Measurements from ENCODE around the gene PPP3CA.
A peak's percentile ranks its signal among the peaks of the same experiment; 100 is the strongest.
"Not testable (repeated sequence)": the region's sequence is repeated elsewhere in the genome, so short reads cannot be mapped to it uniquely, and the experiment has no call there.

The PPP3CA gene

DNA sequence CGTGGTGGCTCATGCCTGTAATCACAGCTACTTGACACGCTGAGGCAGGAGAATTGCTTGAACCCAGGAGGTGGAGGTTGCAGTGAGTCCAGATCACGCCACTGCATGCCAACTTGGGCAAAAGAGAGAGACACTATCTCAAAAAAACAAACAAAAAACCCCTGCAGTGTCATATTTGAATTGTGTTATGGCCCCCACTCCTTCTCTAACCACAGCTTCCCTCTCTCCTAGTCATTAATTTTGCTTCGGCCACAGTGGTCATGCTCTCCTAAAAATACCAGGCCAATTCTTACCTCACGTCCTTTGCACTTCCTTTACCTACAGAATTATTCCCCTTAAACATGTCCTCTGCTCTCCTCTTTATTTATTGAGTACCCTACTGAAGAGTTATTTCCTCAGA, 206.1 kb downstream of the PPP3CA start:
- no peak for DNase-seq (ENCODE audit: low spot score)

DNA sequence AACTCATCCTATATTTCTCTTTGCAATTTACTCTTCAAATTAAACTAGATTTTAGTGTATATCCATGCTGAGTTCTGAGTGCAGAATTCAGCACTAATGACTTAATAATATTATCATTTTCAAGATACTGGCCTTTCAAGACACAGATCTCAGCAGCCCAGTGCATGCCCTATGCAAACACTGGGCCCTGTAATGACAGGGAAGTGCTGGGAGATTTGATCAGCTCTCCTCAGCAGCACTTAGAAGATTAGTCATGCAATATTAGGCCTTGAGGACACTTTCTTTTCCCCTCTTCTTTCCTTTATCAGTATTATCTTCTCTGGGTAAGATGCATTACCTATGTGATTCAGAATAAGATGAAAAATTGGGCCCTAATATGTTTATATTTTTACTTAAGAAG, 207.1 kb downstream of the PPP3CA start:
- no peak for DNase-seq (ENCODE audit: low spot score)

- DNase-seq (ENCODE audit: low spot score) = no peak
Measured at GRCh38 chr4:101136373-101137370, 210.7 kb downstream of the PPP3CA start.

DNA sequence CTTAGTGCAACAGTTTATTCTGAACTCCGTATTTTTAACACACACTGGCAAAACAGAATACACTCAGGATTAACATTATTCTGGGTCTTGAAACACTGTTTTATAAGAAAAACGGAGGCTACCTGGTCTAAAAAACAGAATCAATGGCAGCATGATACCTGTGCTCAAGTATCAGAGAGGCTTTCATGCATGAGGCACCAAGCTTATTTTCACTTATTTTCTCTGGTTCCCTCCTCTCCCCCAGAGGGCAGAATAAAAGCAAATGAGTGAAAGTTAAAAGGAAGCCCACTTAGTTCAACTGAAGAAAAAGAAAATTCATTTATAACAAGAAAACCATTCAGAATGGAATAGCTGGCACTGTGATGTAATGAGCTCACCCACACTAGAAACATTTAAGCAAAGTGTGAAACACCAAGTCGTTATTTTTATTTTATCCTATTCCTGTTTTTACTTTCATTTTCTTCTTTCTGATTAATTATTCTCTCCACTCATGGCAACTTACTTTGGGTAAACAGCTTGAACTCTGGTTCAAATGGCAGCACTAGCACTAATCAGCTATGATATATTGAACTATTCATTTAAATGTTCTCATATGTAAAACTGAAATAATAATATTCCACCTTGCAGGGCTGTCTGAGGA, 211.8 kb downstream of the PPP3CA start:
- no peak for DNase-seq (ENCODE audit: low spot score)

GRCh38 chr4:101131058-101131457, 216.3 kb downstream of the PPP3CA start:
- not testable (repeated sequence) for DNase-seq (ENCODE audit: low spot score)

DNA sequence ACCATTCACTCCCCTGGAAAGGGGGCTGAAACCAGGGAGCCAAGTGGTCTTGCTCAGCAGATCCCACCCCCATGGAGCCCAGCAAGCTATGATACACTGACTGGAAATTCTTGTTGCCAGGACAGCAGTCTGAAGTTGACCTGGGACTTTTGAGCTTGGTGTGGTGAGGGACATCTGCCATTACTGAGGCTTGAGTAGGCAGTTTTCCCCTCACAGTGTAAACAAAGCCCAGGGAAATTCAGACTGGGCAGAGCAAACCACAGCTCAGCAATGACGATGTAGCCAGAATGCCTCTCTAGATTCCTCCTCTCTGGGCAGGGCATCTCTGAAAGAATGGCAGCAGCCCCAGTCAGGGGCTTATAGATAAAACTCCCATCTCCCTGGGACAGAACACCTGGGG, 218.4 kb downstream of the PPP3CA start:
- not testable (repeated sequence) for DNase-seq (ENCODE audit: low spot score)

- DNase-seq (ENCODE audit: low spot score) = no peak
Measured at GRCh38 chr4:101128473-101128872, 218.9 kb downstream of the PPP3CA start.

DNA sequence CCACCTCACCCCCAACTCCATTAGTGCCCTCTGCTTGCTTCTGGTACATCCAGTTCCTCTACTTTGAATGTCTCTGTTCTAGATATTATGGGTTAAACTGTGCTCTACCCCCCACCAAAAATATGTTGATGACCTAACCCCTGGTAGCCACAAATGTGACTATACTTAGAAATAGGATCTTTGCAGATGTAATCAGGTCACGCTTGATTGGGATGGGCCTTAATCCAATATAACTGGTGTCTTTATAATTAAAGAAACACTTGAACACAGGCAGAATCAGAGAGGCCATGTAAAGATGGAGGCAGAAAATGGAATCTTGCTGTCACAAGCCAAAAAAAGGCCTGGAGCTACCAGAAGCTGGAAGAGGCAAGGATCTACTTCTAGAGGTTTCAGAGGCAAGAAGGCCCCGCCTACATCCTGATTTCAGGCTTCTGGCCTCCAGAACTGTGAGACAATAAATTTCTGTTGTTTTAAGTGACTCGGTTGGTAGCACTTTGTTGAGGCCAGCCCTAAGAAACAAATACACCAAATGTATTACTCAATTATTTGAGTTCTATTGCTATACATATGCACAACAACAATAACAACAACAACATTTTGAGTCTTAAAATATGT, 220.0 kb downstream of the PPP3CA start:
- DNase-seq (ENCODE audit: low spot score) = no peak

GRCh38 chr4:101126059-101126458, 221.3 kb downstream of the PPP3CA start:
- no peak for DNase-seq (ENCODE audit: low spot score)

- DNase-seq (ENCODE audit: low spot score) = no peak
Measured at GRCh38 chr4:101125045-101125942, 222.0 kb downstream of the PPP3CA start.

DNA sequence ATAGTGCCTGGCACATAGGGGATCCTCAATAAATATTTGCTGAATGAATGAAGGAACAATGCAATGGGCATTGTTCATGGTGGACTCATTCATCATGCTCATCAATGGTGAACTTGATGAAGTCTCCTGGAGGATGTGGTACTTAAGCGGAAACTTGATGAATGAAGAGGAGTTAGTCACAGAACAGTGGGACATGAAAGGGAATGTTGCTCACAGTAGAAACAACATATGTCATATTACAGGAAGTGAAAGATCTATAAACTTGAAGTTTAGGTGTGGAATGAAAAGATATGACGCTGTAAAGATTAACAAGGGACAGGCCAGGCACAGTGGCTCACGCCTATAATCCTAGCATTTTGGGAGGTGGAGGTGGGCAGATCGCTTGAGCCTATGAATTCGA, 224.1 kb downstream of the PPP3CA start:
- no peak for DNase-seq (ENCODE audit: low spot score)

GRCh38 chr4:101122019-101122418, 225.3 kb downstream of the PPP3CA start:
- no peak for DNase-seq (ENCODE audit: low spot score)

- no peak for DNase-seq (ENCODE audit: low spot score)
Measured at GRCh38 chr4:101119141-101119540, 228.2 kb downstream of the PPP3CA start.

- no peak for DNase-seq (ENCODE audit: low spot score)
Measured at GRCh38 chr4:101118617-101119016, 228.7 kb downstream of the PPP3CA start.

DNA sequence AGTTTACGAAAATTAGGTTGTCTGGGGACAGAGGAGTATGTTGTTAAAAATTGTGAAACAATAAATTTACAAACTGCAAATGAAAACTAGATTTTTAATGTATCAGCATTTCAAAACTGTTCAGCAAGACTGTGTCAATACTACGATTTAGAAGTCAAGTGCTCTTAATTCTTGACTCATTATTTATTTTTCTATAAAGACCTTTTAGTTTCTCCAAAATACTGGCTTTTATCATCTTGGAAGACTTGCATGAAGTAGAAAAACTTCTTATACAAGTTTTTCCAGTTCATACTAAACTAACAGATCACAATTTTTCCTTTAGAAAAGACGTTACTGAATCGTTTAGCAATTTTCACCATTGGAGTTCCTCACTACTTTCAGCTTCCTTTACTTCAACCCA, 231.4 kb downstream of the PPP3CA start:
- DNase-seq (ENCODE audit: low spot score) = no peak

DNA sequence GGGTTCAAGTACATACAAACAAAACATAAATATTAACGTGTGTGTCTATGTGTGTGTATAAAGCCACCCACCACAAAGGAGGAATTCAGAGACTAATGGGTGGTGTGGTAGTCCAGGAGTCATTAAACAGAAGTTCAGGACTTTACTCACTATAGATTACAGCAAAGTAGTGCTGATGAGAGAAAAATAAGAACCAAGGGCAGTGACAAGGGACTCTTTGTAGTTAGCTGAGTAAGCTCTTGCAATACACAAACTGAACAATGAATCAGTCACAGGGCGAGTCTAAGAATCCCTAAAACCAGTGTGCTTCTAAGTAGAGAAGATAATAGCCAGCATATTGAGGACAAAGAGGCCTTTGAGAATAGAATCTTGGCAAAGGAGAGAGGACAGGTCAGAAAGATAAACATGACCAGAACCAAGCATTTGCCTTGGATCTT, 232.4 kb downstream of the PPP3CA start:
- DNase-seq (ENCODE audit: low spot score) = no peak

DNA sequence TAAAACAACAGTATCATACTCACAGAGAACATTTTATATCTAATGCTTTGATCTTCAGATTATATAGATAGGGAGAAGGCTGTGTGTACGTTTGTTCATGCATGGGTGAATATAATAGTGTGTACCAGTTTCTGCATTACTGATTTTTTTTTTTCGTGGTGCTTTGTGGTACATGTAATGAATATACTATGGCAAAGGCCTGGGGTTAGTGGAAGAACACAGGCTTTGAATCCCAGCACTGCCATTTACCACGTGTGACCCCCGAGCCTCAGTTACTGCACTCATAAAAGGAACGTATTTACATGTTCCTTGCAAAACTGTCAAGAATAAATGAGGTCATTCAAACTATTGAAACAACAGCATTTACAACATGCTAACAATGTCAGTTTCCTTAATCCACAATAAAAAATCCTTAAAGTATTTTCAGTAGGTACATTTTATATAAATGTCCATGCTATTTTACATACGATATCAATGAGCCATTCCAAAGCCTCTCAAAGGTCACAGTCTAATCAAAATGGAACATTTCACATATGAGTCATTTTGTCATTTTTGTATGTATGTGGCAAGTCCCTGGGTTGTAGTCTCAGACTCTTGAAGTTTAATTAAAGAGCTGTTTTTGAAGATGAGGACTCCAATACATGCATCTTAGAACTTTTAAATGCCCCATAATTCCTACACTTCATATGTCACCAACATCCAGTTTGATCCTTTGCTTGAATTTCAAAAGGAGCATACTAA, 242.8 kb downstream of the PPP3CA start:
- no peak for DNase-seq (ENCODE audit: low spot score)

- peak; percentile 63 for DNase-seq (ENCODE audit: low spot score)
Measured at GRCh38 chr4:101103381-101104142, 243.8 kb downstream of the PPP3CA start.

DNA sequence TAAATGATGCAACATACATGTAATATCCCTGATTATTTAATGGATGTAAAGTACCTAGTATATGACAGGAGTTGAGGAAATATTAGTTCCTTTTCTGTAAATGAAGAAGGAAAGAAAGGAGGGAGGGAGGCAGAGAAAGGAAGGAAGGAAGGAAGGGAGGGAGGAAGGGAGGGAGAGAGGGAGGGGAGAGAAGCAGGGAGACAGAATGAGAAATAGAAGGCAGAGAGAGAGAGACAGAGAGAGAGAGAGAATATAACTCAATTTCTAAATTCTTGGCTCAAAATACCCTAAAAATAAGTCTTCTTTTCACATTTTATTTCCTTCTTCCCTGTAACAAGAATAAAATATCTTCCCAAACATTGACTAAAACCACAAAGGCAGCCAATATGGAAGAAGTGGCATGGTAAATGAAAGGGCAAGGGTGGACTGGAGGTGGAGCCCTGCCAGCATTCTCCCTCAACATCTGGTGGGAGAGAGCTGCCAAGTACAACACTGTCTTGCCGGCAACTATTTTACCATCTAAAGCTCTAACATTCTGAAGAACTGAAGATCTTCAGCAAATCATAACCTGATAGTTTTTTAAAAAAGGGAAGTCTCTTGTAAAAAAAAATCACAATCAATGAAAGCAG, 245.1 kb downstream of the PPP3CA start:
- no peak for DNase-seq (ENCODE audit: low spot score)

GRCh38 chr4:101101072-101101471, 246.3 kb downstream of the PPP3CA start:
- DNase-seq (ENCODE audit: low spot score) = no peak

Data from cerebellar cortex (tissue), 1 donor.